Endothelial cell of umbilical vein (primary cell): ENCODE measurements around the gene RBMS3. TPM values are rescaled to one million over a fixed set of nuclear protein-coding genes. Genes with fewer than 3 reads are reported as not detected.

Experiments used
- BruUV-seq: library from RNA; stranded (reverse); fragments of 400-500 nt; replicated peaks from 2 replicates; lab custom pipeline; 2021; lab: Mats Ljungman, UMichigan
- CTCF ChIA-PET: fragments of 300-600, 350-600 bp; sonication (Branson Sonifier 250); formaldehyde crosslinking; loops from one replicate; lab custom pipeline; 2021; ENCODE audit warnings: antibody characterized with exemption, inconsistent platforms; lab: Charles Lee
- POLR2A ChIA-PET: fragments of 300-600, 350-600 bp; sonication (Branson Sonifier 250); formaldehyde crosslinking; loops from one replicate; lab custom pipeline; 2021; ENCODE audit warnings: antibody characterized with exemption, inconsistent platforms; lab: Charles Lee
- DNase-seq: peaks from one replicate; pipeline ENCODE4 v3.0.0-alpha.2; 2011; ENCODE audit warnings: low read depth, low spot score
- FAIRE-seq: peaks from 2 replicates; lab custom pipeline; 2011; peaks lifted over from hg19 to GRCh38; lab: Jason Lieb, UNC
- H2AFZ ChIP-seq: 2 replicates; pipeline ENCODE4 v1.6.0; 2012; ENCODE audit warnings: low read depth, low read length, control low read depth, inconsistent platforms
- H3K27ac ChIP-seq: 2 replicates; pipeline ENCODE4 v1.5.1; 2011; ENCODE audit warnings: low read depth, mild to moderate bottlenecking, control low read depth, low read length, moderate library complexity; ENCODE audit not compliant: insufficient read depth
- H3K27me3 ChIP-seq, 2 experiments: 2 replicates each; pipeline versions ENCODE4 v1.6.0 to v1.6.1; 2011; ENCODE audit warnings: low read length in 2 of 2, mixed read lengths in 1 of 2; ENCODE audit not compliant: control insufficient read depth in 2 of 2, insufficient read depth in 2 of 2
- H3K36me3 ChIP-seq, 2 experiments: 2 replicates in 1 of 2; 3 replicates in 1 of 2; pipeline ENCODE4 v1.5.1; 2011; ENCODE audit warnings: low read length in 2 of 2, mild to moderate bottlenecking in 1 of 2, moderate library complexity in 1 of 2; ENCODE audit not compliant: control insufficient read depth in 2 of 2, insufficient read depth in 2 of 2; ENCODE audit errors: extremely low read depth in 1 of 2
- H3K4me1 ChIP-seq: 3 replicates; pipeline ENCODE4 v1.5.1; 2011; ENCODE audit warnings: mild to moderate bottlenecking, low read length; ENCODE audit not compliant: control insufficient read depth, insufficient read depth; ENCODE audit errors: extremely low read depth
- H3K4me2 ChIP-seq: 2 replicates; pipeline ENCODE4 v1.6.1; 2011; ENCODE audit warnings: low read length, control low read depth, mixed read lengths; ENCODE audit not compliant: insufficient read depth
- H3K4me3 ChIP-seq, 3 experiments: fragments of 200-600 bp in 1 of 3; sonication (generic), shearing (Covaris generic) in 1 of 3; replicated peaks in 1 of 3; 2 replicates each; pipeline ENCODE4 v1.5.1; 2011 to 2016; ENCODE audit warnings: control low read depth in 3 of 3, low read length in 3 of 3, mild to moderate bottlenecking in 2 of 3, inconsistent platforms in 1 of 3, low read depth in 1 of 3, moderate library complexity in 1 of 3; ENCODE audit not compliant: insufficient read depth in 1 of 3
- H3K79me2 ChIP-seq: 2 replicates; pipeline ENCODE4 v1.6.0; 2012; ENCODE audit warnings: low read length, inconsistent platforms; ENCODE audit not compliant: control insufficient read depth, insufficient read depth
- H3K9ac ChIP-seq: replicated peaks from 2 replicates; pipeline ENCODE3; 2011; ENCODE audit warnings: low read length, control low read depth; ENCODE audit not compliant: insufficient read depth; ENCODE audit errors: extremely low read depth
- H3K9me1 ChIP-seq: replicated peaks from 3 replicates; pipeline ENCODE4 v1.6.0; 2011; ENCODE audit warnings: mild to moderate bottlenecking, low read length; ENCODE audit not compliant: control insufficient read depth, insufficient read depth; ENCODE audit errors: extremely low read depth
- H3K9me3 ChIP-seq: replicated peaks from 2 replicates; pipeline ENCODE4 v1.5.1; 2012; ENCODE audit warnings: low read length, inconsistent platforms; ENCODE audit not compliant: control insufficient read depth, insufficient read depth
- H4K20me1 ChIP-seq: replicated peaks from 2 replicates; pipeline ENCODE3; 2011; ENCODE audit warnings: mild to moderate bottlenecking, low read length; ENCODE audit not compliant: control insufficient read depth, insufficient read depth; ENCODE audit errors: extremely low read depth
- EZH2 ChIP-seq: IDR thresholded peaks from 2 replicates; pipeline ENCODE4 v1.6.1; 2012; ENCODE audit warnings: borderline replicate concordance, low read depth, mild to moderate bottlenecking, moderate library complexity, low read length, inconsistent platforms; ENCODE audit not compliant: severe bottlenecking
- FOS ChIP-seq: IDR thresholded peaks from 2 replicates; pipeline ENCODE4 v1.6.1; 2011; ENCODE audit warnings: mild to moderate bottlenecking, low read length, moderate library complexity, borderline replicate concordance; ENCODE audit not compliant: insufficient read depth
- GATA2 ChIP-seq: IDR thresholded peaks from 2 replicates; pipeline ENCODE4 v1.7.0; 2011; ENCODE audit warnings: low read depth, mild to moderate bottlenecking, moderate library complexity, mixed read lengths, low read length; ENCODE audit not compliant: insufficient read length, insufficient read depth
- JUN ChIP-seq: IDR thresholded peaks from 2 replicates; pipeline ENCODE4 v1.6.1; 2011; ENCODE audit warnings: borderline replicate concordance, low read depth; ENCODE audit not compliant: insufficient read length, insufficient read depth
- MYC ChIP-seq: IDR thresholded peaks from one replicate; pipeline ENCODE4 v1.6.1; 2011; ENCODE audit warnings: mild to moderate bottlenecking, low read depth, low read length
- POLR2A ChIP-seq: IDR thresholded peaks from 2 replicates; pipeline ENCODE4 v1.6.1; 2012; ENCODE audit warnings: low read depth, mild to moderate bottlenecking, control low read depth, low read length
- POLR2AphosphoS5 ChIP-seq: IDR thresholded peaks from 2 replicates; pipeline ENCODE4 v1.6.1; 2012; ENCODE audit warnings: low read depth, mild to moderate bottlenecking, control low read depth, low read length, moderate library complexity; ENCODE audit not compliant: insufficient read depth
- dilution Hi-C: fragments of 300-500 bp; cut with MboI; formaldehyde crosslinking; loops from one replicate; pipeline ENCODE4 v1.15.0; 2019; ENCODE audit warnings: low sequenced_read_pairs; ENCODE audit not compliant: extremely low pct_ligation_motif_present
- intact Hi-C: fragments of 100-400 bp; cut with micrococcal nuclease; formaldehyde crosslinking; loops from one replicate; pipeline ENCODE4 v1.10.0; 2022
- polyA plus RNA-seq, 4 experiments: library from polyadenylated mRNA; depleted of rRNA in 3 of 4; stranded (reverse) in 3 of 4; unstranded in 1 of 4; fragments of >200 nt; gene quantifications; 2 replicates each; pipeline versions ENCODE4 v1.2.1 to v1.2.3, GENCODE V29; 2011 to 2012; ENCODE audit warnings: missing spikeins in 1 of 4
- total RNA-seq: library from RNA; stranded (reverse); gene quantifications from 2 replicates; pipeline ENCODE4 v1.2.3, GENCODE V29; 2021
- TF ChIP-seq, protein P1 (sequence below): IDR thresholded peaks from 2 replicates; pipeline ENCODE4 v1.6.1; 2011; ENCODE audit not compliant: insufficient read depth, insufficient read length
- TF ChIP-seq, protein P2 (sequence below), 2 donors: IDR thresholded peaks; 1 replicate in 1 of 2; 2 replicates in 1 of 2; pipeline ENCODE4 v1.5.1; 2011; ENCODE audit warnings: low read length in 2 of 2, mild to moderate bottlenecking in 2 of 2, moderate library complexity in 2 of 2, control low read depth in 1 of 2, inconsistent platforms in 1 of 2, low read depth in 1 of 2; ENCODE audit not compliant: insufficient read depth in 1 of 2; ENCODE audit errors: extremely low read depth in 1 of 2

The RBMS3 gene
- total and polyA plus RNA-seq, 2 donors (not counting 3 experiments of a cell fraction or from before 2014, with no cell fraction given) = 13.6 to 42.3 TPM

- Histone ChIP-seq H3K27ac (no peak overlapping the region), H4K20me1 (no peaks in the 10 kb centered on the region), H3K9me1 (no peaks in the 10 kb centered on the region), H3K79me2 (no peaks in the 10 kb centered on the region), H2AFZ (no peak overlapping the region), H3K4me2 (no peak overlapping the region), H3K9me3 (no peaks in the 10 kb centered on the region), H3K36me3 (no peaks in the 10 kb centered on the region), H3K27me3 (no peaks in the 10 kb centered on the region), H3K4me1 (peaks cover 40% of the 10 kb centered on the region), H3K9ac (no peak overlapping the region), H3K4me3 (no peak overlapping the region)
- ChIA-PET CTCF (no interaction called here), POLR2A (no interaction called here)
- dilution Hi-C loops (no loop called here), intact Hi-C loops (no loop called here)
- TF ChIP-seq JUN (no peak), POLR2A (no peak), MYC (no peak), EZH2 (no peak), POLR2AphosphoS5 (no peak), FOS (no peak), GATA2 (no peak)
- TF ChIP-seq, protein P1, sequence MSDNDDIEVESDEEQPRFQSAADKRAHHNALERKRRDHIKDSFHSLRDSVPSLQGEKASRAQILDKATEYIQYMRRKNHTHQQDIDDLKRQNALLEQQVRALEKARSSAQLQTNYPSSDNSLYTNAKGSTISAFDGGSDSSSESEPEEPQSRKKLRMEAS = no peak
- TF ChIP-seq, protein P2, sequence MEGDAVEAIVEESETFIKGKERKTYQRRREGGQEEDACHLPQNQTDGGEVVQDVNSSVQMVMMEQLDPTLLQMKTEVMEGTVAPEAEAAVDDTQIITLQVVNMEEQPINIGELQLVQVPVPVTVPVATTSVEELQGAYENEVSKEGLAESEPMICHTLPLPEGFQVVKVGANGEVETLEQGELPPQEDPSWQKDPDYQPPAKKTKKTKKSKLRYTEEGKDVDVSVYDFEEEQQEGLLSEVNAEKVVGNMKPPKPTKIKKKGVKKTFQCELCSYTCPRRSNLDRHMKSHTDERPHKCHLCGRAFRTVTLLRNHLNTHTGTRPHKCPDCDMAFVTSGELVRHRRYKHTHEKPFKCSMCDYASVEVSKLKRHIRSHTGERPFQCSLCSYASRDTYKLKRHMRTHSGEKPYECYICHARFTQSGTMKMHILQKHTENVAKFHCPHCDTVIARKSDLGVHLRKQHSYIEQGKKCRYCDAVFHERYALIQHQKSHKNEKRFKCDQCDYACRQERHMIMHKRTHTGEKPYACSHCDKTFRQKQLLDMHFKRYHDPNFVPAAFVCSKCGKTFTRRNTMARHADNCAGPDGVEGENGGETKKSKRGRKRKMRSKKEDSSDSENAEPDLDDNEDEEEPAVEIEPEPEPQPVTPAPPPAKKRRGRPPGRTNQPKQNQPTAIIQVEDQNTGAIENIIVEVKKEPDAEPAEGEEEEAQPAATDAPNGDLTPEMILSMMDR (IDR thresholded peaks at IDR 0.05; ENCODE audit: extremely low read depth in 1 of 2, insufficient read depth in 1 of 2, low read depth in 1 of 2, low read length in 2 of 2) = no peak
- DNase-seq (no peak), FAIRE-seq (no peak)
- BruUV-seq = no TSS peak
Measured at GRCh38 chr3:29511701-29512100, 230.8 kb downstream of the RBMS3 start.
